DMS53 (cell line): ENCODE measurements around the gene IVD.
"Not testable (repeated sequence)": the region's sequence is repeated elsewhere in the genome, so short reads cannot be mapped to it uniquely, and the experiment has no call there.

Source experiments
- DNase-seq: peaks from one replicate; lab custom pipeline; 2025; lab: John Stamatoyannopoulos, UW

Gene IVD

DNA sequence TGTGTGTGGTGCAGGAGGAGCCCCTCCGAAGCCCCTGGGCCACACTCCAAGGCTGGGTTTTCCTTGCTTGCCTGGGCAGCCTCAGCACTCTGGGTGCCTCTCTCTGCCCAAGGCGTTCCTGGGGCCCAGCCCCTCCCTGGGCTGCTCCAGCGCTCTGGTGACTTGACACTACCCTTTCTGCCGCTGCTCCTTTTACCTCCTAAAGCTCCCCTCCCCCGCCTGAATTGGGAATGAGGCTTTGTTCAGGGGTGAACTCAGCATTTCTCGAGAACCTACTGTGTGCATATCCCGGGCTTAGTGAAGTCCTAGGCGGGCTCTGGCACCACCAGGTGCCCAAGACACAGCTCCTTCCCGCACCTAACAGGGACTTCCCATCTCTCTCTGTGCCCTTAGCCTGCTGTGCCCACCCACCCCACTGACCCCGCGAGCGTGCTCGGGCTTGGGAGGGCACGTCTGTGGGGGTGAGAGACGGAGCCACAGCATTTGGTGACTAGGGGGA, 33.9 kb downstream of the IVD start:
- peak; percentile 45 for DNase-seq

DNA sequence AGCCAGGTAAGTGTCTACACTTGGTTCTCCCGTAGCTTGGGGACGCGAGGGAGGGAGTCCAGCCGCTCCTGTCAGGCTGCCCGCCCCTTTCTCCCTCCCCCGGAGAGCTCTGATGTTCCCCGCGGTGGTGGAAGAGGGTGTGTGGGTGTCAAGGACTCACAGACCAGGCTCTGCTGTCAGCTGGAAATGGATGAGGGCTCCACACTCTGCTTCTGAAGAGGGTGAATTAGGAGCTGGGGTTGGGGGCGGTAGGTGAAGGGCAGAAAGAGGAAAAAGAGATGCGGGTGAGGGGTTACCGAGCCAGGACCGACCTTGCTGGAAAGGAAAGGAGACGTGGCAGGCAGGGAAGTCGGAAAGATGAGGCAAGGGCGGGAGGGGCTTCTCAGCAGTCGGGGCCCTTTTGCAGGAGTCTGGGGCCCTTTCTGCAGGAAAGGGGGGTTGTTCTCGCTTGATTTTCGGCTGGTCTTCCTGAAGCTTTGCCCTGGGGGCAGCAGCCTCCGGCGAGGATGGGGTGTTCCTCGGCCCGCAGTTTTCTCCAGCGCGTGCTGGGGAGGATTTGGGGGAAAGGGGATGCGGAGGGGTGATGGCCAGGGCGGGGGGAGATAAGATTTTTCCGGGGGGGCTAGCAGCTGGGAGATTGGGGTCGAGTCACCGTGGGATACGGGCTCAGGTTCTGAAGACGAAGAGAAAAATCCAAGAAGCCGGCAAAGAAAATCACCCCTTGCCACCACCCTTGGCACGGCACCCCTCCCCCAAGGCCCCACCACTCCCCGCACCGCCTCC, 34.6 kb downstream of the IVD start:
- DNase-seq: peak; percentile 72

DNA sequence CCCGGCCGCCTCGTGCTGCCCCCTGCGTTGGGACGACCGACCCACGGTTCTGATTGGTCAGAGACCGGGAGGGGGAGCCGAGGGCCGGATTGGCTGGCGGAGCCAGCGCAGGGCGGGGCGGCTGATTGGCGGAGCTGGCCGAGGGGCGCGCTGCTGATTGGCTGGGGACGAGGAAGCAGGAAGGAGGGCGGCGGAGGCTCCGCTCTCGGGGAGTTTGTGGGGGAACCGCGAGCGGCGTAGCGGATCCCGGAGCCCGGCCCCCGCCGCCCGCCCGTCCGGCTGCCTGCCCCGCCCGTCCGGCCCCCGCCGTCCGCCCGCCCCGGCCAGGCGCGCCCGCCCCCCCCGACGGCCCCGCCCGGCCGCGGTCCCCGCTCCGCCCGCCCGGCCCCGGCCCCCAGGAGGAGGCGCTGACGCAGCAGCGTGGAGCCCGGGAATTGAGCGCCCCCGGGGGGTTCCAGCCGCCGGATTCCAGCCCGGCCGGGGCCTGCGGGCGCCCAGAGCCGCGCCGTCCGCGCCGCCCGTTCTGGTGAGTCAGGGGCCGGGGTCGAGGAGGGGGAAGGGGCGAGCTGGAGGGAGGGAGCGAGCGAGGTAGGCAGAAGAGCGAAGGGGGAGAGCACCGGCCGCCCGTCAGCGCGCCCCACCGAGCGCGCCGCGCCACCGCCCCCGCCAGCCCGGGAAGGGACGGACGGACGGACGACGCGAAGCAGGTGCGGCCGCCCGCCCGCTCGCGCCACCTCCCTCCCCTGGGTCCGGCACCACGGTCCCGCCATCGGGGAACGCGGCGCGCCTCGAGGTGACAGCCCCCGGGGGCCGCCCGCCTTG, 35.4 kb downstream of the IVD start, which contains the start of gene BAHD1:
BAHD1 (plus strand) TSS at position 211 of the 822 bp plus-strand sequence. CDS start 17,512 bp downstream, outside the sequence.
- peak; percentile 93 for DNase-seq

GRCh38 chr15:40441565-40442531, 36.3 kb downstream of the IVD start:
- DNase-seq: peak; percentile 20

DNA sequence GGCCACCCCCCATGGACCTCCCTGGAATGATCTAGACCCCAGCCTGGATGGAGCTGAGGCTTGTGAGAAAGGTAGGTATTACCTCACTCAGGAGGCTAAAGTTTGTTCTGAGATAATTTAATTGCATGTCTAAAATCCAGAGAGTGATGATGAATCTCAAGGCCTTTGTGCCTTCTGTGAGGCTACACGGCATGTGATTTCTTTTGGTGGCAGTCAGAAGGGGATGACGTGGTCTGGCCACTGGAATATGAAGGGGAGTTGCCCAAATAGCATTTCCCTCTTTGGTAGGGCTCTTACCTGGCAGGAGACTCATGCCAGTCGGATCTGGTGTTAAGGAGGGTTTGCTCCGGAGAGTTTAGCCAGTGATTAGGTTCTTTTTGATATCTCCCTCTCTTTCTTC, 37.7 kb downstream of the IVD start:
- no peak for DNase-seq

DNA sequence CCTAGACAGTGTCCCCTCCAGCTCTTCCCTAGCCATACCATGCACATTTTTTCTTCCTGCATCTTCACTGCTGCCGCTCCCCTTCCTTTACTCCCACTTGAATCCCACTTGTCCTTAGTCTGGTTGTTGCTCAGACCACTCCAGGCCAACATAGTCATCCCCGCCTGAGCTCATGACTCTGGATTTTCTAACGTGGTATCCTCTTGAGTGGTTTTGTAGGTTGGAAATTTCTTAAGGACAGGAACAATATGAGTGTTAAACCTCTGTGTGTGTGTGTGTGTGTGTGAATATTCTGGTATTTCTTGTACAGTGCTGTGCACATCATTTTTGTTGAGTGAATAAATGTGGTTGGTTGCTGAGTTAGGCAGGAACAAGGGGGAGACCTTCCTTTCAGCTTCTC, 38.3 kb downstream of the IVD start:
- DNase-seq: no peak

GRCh38 chr15:40444736-40445135, 39.1 kb downstream of the IVD start:
- no peak for DNase-seq

- no peak for DNase-seq
Observed at GRCh38 chr15:40445421-40445922, 39.9 kb downstream of the IVD start.

GRCh38 chr15:40446144-40446543, 40.5 kb downstream of the IVD start:
- DNase-seq: no peak

- no peak for DNase-seq
Observed at GRCh38 chr15:40448354-40448753, 42.8 kb downstream of the IVD start.

- peak; percentile 25 for DNase-seq
Observed at GRCh38 chr15:40449275-40449674, 43.7 kb downstream of the IVD start.

DNA sequence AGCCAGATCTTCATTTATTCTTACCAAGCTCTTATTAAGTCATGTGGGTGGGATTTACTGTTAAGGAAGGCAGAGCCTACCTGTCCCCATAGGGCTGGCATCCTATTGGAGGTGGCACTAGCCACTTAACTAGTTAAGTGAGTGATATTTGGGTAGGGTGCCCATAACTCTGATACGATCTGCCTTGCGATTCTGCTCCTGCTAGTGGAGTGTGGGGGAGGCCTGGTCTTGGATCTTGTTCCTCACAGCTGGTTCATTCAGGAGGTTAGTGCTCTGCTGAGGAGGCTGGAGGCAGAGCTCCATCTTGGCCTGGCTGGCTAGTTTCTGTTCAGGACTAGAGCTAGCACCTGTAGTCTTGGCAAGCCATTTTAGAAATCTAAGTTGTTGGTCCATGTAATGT, 44.5 kb downstream of the IVD start:
- no peak for DNase-seq

- no peak for DNase-seq
Observed at GRCh38 chr15:40451527-40452158, 46.0 kb downstream of the IVD start.

DNA sequence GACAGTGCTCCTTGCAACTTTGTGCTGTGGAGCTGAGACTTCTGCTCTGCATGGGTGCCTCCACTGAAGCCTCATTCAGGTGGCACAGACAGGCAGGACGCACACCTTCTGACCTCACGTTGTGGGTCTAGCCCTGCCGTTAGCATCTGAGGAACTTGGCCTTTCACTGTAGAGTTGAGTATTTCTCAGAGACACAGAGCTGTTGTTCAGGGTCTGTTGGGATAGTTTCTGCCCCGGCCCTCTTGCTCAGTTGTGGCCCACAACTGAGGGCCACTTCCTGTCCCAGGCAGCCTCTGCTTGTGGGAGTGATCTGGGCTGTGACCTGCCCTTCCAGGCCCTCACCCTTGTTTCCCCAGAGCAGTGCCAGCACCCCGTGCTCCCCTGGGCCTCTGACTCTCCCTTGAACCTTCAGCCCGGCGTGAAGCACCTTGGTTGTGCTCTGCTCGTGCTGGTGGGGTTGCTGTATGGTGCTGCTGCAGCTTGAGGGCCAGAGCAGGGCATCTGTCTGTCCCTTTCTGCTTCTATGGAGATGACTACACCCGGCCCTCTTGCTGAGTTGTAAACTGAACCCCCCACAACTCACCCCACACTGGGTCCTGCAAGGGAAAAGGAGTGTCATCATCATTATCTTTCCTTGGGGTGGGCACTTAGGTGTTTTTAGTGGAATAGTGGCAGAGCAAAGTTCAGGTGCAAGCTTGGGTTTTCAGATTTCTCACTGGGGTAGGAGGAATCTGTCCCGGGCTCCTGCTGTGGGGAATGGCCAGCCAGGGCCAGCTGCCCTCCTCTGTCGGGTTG, 46.9 kb downstream of the IVD start:
- DNase-seq: no peak

DNA sequence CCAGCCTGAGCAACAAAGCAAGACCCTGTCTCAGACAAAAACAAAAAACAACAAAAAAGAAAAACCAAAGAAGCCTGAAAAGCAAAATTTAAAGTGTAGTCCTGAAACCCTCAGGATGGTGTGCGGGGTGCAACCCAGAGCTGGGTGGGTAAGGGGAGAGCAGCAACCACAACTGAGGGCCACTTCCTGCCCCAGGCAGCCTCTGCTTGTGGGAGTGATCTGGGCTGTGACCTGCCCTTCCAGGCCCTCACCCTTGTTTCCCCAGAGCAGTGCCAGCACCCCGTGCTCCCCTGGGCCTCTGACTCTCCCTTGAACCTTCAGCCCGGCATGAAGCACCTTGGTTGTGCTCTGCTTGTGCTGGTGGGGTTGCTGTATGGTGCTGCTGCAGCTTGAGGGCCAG, 48.3 kb downstream of the IVD start:
- not testable (repeated sequence) for DNase-seq

- no peak for DNase-seq
Observed at GRCh38 chr15:40454904-40455391, 49.4 kb downstream of the IVD start.

DNA sequence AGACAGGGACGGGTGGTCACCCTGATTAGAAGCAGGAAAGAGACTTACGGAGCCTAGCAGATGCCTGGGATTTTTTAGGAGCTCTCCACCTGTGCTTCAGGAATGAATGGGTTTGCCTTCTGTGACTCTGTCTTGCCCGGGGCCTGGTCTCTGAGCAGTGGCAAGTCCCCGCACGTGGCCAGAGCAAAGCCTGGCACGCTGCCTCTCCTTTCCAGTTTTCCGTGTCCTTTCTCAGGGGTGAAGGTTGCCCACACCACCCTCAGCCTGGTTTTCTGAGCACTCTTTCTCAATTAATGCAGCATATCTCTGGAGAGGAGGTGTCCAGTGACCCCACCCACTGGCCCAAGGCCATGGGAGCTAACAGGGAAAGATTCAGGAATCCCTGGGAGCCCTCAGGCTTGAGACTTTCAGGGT, 50.7 kb downstream of the IVD start:
- no peak for DNase-seq

DNA sequence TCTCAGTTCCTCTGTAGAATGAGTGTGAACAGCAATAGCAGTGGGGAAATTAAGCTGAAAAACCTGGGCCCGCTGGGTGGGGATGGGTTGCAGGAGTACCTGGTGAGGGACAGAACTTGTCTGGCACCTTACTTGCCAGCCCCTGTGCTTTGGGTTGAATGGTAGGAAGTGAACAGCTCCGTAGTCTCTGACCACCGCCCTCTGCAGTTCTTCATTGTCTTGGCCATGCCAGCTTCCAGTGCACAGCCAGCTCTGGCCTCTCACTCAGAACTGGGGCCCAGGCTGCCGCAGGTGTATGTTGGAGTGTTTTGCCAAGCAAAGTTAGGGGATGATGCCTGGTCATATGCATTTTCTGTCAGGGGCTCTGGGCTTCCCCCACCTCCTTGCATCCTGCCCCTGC, 51.1 kb downstream of the IVD start:
- no peak for DNase-seq

DNA sequence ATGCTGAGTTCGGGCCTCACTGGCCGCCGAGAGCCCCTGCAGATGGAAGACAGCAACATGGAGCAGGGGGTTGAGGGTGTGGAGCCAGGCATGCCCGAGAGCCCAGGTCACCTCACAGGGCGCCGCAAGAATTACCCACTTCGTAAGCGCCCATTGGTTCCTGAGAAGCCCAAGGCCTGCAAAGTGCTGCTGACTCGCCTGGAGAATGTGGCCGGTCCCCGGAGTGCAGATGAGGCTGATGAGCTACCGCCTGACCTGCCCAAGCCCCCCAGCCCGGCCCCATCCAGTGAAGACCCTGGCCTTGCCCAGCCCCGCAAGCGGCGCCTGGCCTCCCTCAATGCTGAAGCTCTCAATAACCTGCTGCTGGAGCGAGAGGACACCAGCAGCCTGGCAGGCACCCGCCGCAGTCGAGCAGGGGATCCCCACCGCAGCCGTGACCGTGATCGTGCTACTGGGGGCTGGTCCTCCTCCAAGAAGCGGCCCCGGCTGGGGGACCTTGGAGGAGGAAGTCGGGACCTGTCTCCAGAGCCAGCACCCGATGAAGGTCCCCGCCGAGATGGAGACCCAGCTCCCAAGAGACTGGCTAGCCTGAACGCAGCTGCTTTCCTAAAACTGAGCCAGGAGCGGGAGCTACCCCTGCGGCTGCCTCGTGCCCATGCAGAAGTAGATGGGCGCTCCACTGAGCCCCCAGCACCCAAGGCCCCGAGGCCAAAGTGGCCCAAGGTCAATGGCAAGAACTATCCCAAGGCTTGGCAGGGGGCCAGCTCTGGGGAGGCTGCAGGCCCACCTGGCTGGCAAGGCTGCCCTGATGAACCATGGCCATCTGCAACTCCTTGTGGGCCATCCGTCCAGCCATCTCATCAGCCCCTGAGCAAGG, 53.1 kb downstream of the IVD start:
- no peak for DNase-seq
